ENCODE data around the gene AP1M1.
A peak's percentile ranks its signal among the peaks of the same experiment; 100 is the strongest.

Gene AP1M1

GRCh38 chr19:16185768-16186123 lies 12.0 kb upstream of the AP1M1 start:
- peak in 2 of 4 experiments; percentile 16 to 21 for DNase-seq

GRCh38 chr19:16188521-16188920 lies 9.2 kb upstream of the AP1M1 start:
- DNase-seq, result no peak

DNA sequence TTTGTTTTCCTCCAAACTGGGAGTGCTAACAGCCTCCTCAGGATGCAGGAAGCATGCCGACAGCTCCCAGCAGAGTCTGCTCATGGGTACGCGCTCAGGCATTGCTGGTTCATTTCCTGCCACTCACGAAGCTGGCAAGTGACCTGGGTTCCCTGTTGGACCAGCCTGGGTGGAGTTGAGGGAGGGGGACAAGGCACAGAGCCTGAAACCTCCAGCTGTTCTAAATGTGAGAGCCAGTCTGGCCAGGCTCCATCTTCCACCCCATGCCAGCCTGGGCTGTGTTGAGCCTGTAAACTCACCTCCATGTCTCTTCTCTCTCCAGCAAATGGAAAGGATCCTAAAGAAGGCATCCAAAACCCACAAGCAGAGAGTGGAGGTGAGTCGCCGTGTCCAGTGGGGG lies 7.5 kb upstream of the AP1M1 start:
- no peak for DNase-seq

DNA sequence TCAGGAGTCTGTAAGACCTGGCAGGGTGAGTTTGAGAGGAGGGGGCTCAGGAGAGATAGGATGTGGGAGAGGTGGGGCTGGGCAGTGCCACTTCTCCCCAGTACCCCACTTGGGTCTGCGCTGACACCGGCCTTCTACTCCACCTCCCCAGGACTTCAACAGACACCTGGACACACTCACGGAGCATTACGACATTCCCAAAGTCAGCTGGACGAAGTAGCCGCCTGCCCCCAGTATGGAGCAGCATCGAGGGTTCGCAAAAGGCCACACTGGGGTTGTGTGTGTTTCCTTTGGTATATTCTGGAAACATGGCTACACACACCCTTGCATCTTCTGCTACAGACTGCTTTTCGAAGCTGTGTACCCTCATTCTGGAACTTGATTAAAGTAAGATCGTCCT lies 7.0 kb upstream of the AP1M1 start:
- no peak for DNase-seq

DNA sequence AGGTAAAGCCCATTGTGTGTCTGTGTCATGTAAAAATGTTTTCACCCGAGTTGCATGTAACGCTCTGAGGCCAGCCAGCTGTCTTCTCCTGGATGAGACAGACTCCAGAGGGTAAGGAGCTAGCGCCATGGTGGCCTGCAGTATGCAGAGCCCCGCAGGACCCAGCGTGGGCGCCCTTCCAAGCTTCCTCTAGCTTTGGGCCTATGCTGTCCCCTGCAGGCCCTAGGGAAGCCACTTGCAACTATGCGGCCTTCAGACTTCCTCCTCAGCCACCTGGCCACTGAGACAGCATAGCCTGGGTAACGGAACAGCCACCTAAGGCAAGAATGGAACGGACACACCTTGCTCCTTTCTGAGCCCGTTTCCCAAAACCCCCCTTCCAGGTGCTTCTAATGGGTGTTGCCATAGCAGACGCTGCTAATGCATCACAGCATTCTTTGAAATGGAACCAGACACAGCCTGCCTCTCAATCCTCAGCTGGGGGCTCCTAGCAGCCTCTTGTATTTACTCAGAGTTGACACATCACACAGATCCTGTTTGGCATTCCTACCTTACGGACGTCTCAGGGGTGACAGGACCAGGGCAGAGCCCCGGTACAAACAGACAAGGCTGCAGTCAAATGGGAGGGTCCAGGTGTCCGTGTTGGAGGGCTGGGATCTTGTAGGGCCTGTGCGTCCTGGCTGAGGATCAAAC lies 6.3 kb upstream of the AP1M1 start:
- no peak for DNase-seq

DNA sequence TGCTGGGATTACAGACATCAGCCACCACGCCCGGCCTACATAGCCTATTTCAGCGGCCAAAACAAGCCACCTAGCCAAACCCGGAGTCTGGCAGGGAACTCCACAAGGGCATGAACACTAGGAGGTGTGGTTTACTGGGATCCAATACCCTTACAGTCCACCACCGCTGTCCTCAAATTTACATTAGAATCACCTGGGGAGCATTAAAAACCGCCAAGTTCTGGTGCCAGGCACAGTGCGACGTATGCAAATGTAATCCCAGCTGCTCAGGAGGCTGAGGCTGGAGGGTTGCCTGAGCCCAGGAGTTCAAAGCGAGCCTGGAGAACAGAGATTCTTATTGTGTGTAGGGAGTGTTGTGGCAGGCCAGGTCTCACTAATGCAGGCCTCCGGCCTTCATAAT lies 4.2 kb upstream of the AP1M1 start:
- DNase-seq, result no peak

DNA sequence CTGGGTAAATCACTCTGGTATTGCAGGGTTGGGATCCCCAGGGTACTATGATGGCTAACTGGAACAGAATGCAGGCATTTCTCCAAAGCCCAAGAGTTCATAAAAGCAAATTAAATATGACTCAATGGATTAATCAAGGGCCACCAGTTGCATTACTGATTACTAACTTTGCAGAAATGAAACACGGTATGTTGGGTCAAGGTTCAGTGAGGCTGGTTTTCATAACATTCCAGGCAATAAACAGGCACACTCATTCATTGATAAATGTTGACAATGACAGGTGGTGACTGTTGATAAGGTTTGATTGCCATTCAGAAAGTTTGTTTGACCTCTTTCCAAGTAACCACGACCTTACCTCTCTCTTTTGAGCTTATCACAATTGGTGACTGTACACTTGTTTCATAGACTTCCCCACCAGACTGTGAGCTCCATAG lies 506 bp upstream of the AP1M1 start:
- DNase-seq, result no peak

DNA sequence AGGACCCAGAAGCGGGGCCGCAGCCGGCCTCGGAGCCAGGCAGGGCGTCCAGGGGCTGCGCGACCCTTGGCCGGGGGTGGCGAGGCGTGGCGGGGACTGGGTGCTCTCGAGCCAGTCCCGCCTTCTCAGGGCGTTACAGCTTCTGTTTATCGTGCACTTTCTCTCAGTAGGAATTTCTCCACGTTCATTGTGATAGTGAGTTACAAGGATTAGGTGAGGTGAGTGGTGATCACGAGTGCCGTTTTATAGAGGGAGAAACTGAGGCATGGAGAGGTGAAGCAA lies 600 bp downstream of the AP1M1 start:
- DNase-seq, result no peak

DNA sequence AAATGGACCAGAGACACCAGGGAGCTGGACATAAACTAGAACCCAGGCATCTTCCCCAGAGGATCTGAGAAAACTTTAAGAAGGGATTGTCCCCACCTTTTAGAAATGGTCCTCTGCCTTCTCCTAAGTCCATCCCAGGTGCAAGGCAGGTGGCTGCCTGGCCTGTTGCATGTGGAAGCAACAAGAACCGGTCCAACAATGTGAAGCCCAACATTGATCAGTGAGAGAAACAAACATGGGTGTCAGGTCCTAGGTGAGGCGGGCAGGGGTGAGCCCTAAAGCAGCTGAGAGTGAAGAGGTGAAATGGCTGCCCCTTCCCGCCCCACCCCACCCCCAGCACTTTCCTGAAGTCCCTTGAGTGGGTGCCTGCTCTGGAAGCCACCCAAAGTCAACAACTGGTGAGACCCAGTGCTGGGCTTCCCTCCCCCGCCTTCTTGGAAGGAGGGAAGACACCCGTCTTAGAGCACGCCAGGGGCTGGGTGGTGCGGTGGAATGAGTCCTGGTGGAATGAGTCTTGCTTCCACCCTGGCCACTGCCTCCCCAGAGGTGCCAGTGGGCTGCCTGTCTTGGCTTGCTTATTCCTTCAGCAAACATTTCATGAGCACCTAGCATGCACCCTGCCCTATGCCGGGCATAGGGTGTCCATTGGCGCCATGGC lies 1.7 kb downstream of the AP1M1 start:
- DNase-seq, result no peak

DNA sequence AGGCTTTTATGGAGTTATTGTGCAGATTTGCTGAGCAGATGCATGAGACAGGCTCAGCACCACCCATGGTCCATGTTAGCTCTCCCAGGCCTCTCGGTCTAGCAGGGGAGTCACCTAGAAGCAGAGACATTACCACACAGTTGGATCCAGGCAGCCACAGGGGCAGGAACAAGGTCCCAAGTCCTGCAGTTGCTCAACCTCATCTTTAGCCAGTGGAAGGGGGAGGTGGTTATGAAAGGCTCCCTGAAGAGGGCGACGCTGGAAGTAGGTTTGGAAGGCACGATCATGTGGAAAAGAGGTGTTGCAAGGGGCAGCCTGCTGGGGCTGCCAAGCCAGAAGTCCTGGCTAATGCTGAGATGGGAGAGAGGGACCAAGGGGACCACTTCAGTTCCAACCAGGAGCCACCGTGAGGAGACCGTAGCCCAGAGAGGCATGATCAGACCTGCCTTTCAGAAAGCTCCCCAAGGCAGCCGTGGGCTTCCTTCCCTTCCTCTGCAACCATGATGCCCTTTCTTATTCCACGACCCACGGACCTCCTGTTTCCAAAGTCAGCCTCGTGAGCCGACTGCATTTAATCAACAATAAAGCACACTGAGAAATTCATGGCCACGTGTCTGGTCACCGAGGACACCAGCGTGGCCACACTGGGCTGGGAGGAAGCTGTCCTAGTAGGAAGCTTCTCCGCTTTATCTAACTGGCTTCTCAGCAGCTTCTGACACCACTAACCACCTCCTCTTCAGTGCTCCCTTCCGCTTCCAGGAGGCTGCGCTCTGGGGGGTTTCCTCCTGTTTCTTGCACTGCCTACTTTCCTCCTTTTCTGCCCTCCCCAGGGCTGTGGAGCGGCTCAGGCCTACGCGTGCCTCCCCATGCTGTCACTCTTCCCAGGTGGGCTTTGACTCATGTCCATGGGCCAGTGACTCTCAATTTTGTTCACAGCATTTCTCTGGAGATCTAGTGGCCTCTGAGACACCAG lies 2.6 kb downstream of the AP1M1 start:
- DNase-seq, result no peak

GRCh38 chr19:16201011-16201391 lies 3.3 kb downstream of the AP1M1 start:
- DNase-seq, result no peak

DNA sequence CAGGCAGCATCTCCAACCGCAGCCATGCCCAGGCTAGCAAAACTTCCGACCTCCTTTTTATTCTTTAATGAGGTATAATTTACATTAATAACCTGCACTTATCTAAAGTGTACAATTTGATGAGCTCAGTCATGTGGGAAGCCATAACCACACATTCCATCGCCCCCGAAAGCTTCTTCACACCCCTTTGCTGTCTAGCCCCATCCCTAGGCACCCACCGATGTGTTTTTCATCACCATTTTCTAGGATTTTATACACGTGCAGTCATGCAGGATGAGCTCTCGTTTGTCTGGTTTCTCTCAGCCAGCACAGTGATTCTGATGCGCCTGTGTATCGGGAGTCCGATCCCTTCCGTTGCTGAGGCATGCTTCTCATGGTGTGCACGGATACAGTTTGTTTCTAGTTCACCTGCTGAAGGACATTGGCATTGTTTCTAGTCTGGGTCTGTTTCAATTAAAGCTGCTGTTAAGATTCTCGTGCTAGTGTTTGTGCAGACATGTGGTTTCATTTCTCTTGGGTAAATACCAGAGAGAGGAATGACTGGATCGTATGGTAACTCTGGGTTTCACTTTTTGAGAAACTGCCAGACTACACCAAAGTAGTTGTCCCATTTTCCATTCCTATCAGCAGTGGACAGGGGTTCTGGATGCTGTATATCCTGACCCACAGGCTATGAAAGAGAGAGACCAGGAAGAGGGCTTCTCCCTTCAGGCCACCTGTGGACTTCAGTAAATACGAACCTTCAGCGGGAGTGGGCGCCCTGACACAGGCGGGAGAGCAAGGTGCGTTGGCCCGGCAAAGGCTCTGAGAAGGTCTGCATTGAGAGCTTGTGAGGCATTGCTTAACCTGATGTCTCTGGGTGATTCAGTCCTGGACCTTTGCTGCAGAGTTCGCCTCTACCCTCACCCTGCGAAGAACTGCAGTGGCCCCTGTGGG lies 4.9 kb downstream of the AP1M1 start:
- DNase-seq, result no peak

DNA sequence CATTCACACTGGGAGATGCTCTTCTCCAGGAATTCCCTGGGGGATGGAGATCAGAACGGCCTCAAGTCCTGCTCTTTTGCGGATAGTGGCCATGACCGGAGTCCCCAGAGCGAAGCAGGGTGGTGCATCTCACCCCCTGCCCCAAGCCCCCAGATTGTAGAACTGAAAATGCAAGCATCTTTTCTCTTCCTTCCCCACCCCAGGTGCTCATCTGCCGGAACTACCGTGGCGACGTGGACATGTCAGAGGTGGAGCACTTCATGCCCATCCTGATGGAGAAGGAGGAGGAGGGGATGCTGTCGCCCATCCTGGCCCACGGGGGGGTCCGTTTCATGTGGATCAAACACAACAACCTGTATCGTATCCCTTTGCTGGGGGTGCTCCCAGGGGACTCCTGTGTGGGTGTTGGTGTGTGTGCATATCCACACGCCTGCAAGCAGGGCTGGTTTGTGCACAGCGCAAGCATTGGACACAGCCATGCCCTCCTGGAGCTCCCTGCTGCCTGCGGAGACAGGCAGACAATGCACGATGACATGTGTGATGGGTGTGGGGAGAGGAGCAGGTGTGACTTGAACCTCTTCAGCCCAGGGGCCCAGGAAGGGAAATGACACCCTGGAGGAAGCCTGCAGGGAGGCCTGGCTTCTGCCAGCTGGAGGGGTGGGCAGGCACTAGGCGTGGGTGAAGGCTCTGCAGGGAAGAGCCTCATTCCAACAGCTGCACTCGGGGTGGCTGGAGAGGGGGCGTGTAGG lies 5.7 kb downstream of the AP1M1 start:
- no peak for DNase-seq

DNA sequence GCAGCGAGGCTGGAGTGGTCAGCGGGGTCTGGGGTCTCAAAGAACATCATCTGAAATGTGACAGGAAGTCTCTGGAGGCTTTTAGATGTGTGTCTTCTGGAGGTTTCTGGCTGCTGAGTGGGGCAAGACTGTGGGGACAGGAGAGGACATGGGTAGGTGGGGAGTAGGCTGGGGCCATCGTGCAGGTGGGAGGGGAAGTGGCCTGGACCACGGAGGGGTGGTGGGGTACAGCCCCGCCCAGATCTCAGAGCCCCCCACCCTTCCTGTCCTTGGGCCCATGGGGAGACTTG lies 6.2 kb downstream of the AP1M1 start:
- no peak for DNase-seq

- DNase-seq, result no peak
Measured at GRCh38 chr19:16205205-16206045, 7.7 kb downstream of the AP1M1 start.

- DNase-seq, result no peak
Measured at GRCh38 chr19:16206046-16206605, 8.4 kb downstream of the AP1M1 start.

DNA sequence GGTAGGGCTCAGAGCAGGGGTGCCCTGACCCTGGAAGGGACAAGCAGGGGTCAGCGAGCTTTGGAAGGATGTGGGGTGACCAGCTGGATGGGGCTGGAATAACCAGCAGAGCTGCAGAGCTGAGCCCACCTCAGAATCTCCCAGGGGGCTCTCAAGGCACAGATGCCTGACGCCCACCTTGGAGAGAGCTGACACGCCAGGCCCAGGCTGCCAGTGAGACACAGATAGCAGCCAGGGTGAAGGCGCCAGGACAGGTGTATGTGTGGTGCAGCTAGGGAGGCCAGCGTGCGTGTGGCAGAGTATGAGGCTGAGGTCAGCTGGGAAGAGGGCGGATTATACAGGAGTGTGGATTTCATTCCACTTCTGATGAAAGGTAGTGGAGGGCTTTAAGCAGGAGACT lies 8.9 kb downstream of the AP1M1 start:
- DNase-seq, result no peak

GRCh38 chr19:16207063-16207462 lies 9.4 kb downstream of the AP1M1 start:
- no peak for DNase-seq

DNA sequence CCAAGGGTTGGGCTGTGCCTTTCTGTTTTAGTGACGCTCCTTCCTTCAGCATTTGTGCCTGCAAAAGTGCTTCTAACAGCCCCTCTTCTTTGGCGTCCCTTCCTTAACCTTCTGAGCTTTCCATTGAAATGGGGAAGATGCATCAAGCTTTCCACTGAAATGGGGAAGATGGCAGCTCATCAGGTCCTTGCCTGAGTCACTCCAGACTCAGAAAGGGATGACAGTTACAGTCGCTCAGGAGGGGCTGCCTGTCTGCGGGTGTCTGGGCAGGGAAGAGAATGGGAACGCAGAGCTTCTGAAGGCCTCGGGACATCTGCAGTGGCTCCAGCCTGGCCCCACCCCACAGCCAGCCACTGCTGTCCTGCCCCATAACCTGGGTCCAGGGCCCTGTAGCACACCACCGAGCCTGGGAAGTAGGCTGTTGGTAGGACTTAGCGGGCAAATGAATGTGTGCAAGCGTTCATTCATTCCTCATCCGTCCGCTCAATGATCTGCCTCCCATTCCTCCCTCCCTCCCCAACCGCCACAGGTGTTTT lies 9.8 kb downstream of the AP1M1 start:
- DNase-seq, result no peak

DNA sequence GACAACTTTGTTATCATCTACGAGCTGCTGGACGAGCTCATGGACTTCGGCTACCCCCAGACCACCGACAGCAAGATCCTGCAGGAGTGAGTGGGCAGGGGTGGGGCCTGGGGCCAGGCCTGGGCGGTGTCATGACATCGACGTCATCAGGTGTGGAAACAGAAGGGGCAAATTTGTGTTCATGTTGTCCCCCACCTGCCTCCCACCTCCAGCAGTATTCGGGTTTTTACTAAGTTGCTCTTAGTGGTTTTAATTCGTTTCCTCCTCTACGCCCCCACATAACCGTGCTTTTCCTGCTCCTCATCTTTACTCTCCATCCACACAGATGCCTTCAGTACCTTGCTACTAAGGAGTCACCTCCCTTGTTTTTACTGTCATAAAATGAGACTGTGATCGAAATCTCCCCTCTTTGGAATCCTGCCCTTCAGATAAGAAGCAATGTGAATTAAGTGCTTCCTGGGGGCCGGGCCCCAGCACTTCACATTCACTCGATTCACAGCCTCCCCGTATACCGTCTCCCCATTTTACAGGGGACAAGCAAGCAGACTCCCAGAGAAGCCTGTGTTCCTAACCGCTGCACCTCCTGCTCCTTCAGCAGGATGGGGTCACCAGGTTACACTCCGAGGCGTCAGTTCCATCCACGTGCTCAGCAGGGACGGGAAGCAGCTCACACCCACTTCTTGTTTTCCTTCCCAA lies 10.5 kb downstream of the AP1M1 start:
- DNase-seq, result no peak
